Effector memory CD8-positive, alpha-beta T cell (primary cell): ENCODE data around the gene RPL18.

Experiments used
- ATAC-seq: fragments of 150-1000 bp; cut with Tn5 transposase; replicated peaks from 2 replicates; pipeline ENCODE4 v1.10.0; 2021; ENCODE audit warnings: mild to moderate bottlenecking, moderate library complexity
- DNase-seq, 3 experiments: peaks; one replicate each; pipeline ENCODE4 v3.0.0; 2021
- H3K27ac Mint-ChIP-seq, 2 donors: one replicate each; pipeline ENCODE4 v1.8.0; 2022; ENCODE audit warnings: mild to moderate bottlenecking in 2 of 2, mixed read lengths in 2 of 2, moderate library complexity in 2 of 2
- H3K27me3 Mint-ChIP-seq, 2 donors: one replicate each; pipeline ENCODE4 v1.8.0; 2022; ENCODE audit warnings: mixed read lengths in 2 of 2
- H3K36me3 Mint-ChIP-seq: one replicate; pipeline ENCODE4 v1.8.0; 2022; ENCODE audit warnings: mild to moderate bottlenecking, moderate library complexity, mixed read lengths; ENCODE audit not compliant: insufficient read depth
- H3K4me1 Mint-ChIP-seq, 2 donors: one replicate each; pipeline ENCODE4 v1.8.0; 2022; ENCODE audit warnings: low read depth in 2 of 2, mixed read lengths in 2 of 2
- H3K4me3 Mint-ChIP-seq, 2 donors: one replicate each; pipeline ENCODE4 v1.8.0; 2022; ENCODE audit warnings: mild to moderate bottlenecking in 2 of 2, mixed read lengths in 2 of 2, moderate library complexity in 2 of 2
- H3K9me3 Mint-ChIP-seq, 2 donors: one replicate each; pipeline ENCODE4 v1.8.0; 2022; ENCODE audit warnings: mixed read lengths in 2 of 2

Gene RPL18

DNA sequence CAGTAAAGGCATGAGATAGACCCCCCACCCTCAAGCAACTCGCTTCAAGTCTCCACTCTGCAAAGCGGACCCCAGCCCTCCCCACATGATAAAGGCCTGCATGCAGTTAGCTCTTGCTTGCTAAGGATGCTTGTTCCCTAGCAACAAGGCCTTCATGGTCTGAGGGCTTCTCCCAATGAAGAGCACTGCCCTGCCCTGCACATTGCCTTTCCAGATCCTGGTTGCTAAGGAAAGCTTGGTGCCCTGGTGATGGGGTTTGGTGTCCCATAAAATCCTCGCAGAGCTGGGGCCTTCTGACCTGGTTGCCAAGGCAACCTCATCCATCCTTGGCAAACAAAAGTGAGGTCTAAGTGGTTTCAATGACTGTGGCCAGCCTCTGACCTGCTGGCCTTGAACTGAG lies 12.2 kb upstream of the RPL18 start:
- peaks cover 24 to 36% of the 10 kb centered on the region in 2 donors for H3K4me1 Mint-ChIP-seq
- H3K4me3 Mint-ChIP-seq: no peak overlapping the region
- ATAC-seq (no peak), DNase-seq (no peak)
- peaks cover 63% of the 10 kb centered on the region for H3K36me3 Mint-ChIP-seq
- H3K27me3 Mint-ChIP-seq: no peaks in the 10 kb centered on the region
- no peaks in the 10 kb centered on the region for H3K9me3 Mint-ChIP-seq
- no peak overlapping the region for H3K27ac Mint-ChIP-seq

DNA sequence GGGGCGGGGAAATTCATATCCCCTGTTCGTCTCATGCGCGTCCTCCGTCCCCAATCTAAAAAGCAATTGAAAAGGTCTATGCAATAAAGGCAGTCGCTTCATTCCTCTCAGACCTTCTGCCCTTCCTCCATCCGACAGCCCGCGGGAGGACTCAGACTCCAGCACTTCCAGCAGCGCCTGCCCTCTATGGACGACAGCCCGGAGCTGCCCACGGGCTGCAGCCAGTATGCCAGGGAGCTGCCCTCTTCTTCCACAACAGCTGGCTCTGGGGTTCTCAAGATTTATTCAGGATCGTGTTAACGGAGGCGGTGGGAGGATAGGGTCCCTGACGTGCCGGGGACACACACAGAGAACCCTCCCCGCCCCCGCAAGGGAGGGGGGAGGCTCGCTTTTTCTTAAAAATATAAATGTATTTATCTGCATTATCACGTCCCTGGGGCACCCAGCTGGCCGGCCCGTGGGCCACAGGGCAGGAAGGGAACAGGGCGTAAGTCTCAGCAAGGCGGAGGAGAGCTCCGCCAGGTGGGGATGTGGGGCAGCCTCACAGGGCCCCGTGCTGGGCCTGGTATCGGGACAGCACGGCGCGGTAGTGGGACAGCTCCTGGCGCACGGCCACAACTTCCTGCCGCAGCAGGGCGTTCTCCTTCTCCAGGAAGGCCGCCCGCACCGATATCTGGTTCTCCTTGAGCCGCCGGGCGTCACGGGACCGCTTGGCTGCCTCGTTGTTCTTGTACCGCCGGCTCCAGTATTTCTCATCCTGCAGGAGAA lies 11.5 kb upstream of the RPL18 start:
- ATAC-seq: no peak
- H3K27me3 Mint-ChIP-seq: no peaks in the 10 kb centered on the region
- H3K36me3 Mint-ChIP-seq: peaks cover 59% of the 10 kb centered on the region
- peak overlapping the region in 1 of 2 donors; percentile 38 for H3K27ac Mint-ChIP-seq
- H3K4me1 Mint-ChIP-seq: peaks cover 21 to 33% of the 10 kb centered on the region in 2 donors
- H3K9me3 Mint-ChIP-seq: no peaks in the 10 kb centered on the region
- no peak for DNase-seq
- H3K4me3 Mint-ChIP-seq: no peak overlapping the region

DNA sequence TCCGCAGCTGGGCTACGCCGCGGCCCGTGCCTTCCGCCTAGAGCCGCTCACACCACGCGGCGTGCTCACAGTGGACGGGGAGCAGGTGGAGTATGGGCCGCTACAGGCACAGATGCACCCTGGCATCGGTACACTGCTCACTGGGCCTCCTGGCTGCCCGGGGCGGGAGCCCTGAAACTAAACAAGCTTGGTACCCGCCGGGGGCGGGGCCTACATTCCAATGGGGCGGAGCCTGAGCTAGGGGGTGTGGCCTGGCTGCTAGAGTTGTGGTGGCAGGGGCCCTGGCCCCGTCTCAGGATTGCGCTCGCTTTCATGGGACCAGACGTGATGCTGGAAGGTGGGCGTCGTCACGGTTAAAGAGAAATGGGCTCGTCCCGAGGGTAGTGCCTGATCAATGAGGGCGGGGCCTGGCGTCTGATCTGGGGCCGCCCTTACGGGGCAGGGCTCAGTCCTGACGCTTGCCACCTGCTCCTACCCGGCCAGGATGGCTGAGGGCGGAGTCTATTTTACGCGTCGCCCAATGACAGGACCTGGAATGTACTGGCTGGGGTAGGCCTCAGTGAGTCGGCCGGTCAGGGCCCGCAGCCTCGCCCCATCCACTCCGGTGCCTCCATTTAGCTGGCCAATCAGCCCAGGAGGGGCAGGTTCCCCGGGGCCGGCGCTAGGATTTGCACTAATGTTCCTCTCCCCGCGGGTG lies 10.8 kb upstream of the RPL18 start:
- peaks cover 52% of the 10 kb centered on the region for H3K36me3 Mint-ChIP-seq
- peaks cover 20 to 32% of the 10 kb centered on the region in 2 donors for H3K4me1 Mint-ChIP-seq
- peak overlapping the region in 1 of 2 donors; percentile 38 for H3K27ac Mint-ChIP-seq
- no peaks in the 10 kb centered on the region for H3K27me3 Mint-ChIP-seq
- no peak for ATAC-seq
- no peaks in the 10 kb centered on the region for H3K9me3 Mint-ChIP-seq
- DNase-seq: no peak
- no peak overlapping the region for H3K4me3 Mint-ChIP-seq

DNA sequence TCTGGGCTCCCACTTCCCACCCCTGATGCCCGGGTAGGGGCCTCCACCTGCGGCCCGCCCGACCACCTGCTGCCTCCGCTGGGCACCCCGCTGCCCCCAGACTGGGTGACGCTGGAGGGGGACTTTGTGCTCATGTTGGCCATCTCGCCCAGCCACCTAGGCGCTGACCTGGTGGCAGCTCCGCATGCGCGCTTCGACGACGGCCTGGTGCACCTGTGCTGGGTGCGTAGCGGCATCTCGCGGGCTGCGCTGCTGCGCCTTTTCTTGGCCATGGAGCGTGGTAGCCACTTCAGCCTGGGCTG lies 10.3 kb upstream of the RPL18 start:
- Mint-ChIP-seq H3K27me3 (no peaks in the 10 kb centered on the region), H3K27ac (peak overlapping the region in 1 of 2 donors; percentile 38), H3K36me3 (peaks cover 51% of the 10 kb centered on the region), H3K4me3 (no peak overlapping the region), H3K4me1 (peaks cover 20 to 31% of the 10 kb centered on the region in 2 donors), H3K9me3 (no peaks in the 10 kb centered on the region)
- ATAC-seq (no peak), DNase-seq (no peak)

DNA sequence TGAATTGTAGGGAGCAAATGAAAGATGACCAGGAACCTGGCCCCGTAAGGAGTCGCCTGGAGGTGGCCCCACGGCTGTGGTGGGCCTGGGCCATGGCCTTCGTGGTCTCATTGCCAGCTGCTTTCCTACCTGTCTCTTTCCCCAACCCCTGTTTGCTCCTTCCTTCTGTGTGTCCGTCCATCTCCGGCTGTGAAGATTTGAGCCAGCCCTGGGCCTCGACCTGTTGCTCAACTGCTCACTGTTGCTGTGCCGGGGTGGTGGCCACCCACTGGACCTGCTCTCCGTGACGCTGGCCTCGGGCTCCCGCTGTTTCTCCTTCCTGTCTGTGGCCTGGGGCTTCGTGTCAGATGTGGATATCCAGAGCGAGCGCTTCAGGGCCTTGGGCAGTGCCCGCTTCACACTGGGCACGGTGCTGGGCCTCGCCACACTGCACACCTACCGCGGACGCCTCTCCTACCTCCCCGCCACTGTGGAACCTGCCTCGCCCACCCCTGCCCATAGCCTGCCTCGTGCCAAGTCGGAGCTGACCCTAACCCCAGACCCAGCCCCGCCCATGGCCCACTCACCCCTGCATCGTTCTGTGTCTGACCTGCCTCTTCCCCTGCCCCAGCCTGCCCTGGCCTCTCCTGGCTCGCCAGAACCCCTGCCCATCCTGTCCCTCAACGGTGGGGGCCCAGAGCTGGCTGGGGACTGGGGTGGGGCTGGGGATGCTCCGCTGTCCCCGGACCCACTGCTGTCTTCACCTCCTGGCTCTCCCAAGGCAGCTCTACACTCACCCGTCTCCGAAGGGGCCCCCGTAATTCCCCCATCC lies 9.7 kb upstream of the RPL18 start:
- peaks cover 22 to 33% of the 10 kb centered on the region in 2 donors for H3K4me1 Mint-ChIP-seq
- H3K27ac Mint-ChIP-seq: peak overlapping the region in 1 of 2 donors; percentile 32
- no peak for ATAC-seq
- peaks cover 57% of the 10 kb centered on the region for H3K36me3 Mint-ChIP-seq
- no peak overlapping the region for H3K4me3 Mint-ChIP-seq
- no peak for DNase-seq
- H3K9me3 Mint-ChIP-seq: no peaks in the 10 kb centered on the region
- no peaks in the 10 kb centered on the region for H3K27me3 Mint-ChIP-seq

DNA sequence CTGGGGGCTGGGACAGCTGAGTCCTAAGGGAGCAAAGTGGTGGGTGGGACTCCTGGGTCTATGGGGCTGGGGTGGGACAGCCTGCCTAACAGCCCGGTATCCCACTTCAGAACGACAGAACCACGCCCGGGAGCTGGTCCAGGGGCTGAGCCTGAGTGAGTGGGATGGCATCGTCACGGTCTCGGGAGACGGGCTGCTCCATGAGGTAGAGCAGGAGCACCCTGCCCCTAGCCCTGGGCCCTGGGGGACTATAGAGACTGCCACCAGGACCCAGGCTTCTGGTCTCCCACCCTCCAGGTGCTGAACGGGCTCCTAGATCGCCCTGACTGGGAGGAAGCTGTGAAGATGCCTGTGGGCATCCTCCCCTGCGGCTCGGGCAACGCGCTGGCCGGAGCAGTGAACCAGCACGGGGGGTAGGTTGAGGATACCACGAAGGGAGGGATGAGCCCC lies 8.9 kb upstream of the RPL18 start:
- no peak for DNase-seq
- Mint-ChIP-seq H3K27ac (peak overlapping the region in 1 of 2 donors; percentile 80), H3K9me3 (no peaks in the 10 kb centered on the region), H3K36me3 (peaks cover 51% of the 10 kb centered on the region), H3K4me3 (no peak overlapping the region), H3K27me3 (no peaks in the 10 kb centered on the region), H3K4me1 (peaks cover 27 to 36% of the 10 kb centered on the region in 2 donors)
- ATAC-seq: no peak

- Mint-ChIP-seq H3K4me3 (peak overlapping the region; percentile 22 to 34), H3K27ac (peak overlapping the region in 1 of 2 donors; percentile 80), H3K27me3 (no peaks in the 10 kb centered on the region), H3K4me1 (peaks cover 30 to 36% of the 10 kb centered on the region in 2 donors), H3K9me3 (no peaks in the 10 kb centered on the region), H3K36me3 (peaks cover 46% of the 10 kb centered on the region)
- peak; percentile 67 for ATAC-seq
- peak in 1 of 3 experiments; percentile 34 for DNase-seq
These were observed 8.4 kb upstream of the RPL18 start for GRCh38 chr19:48627201-48627864.

GRCh38 chr19:48625891-48626327 lies 6.9 kb upstream of the RPL18 start:
- Mint-ChIP-seq H3K27me3 (no peaks in the 10 kb centered on the region), H3K9me3 (no peaks in the 10 kb centered on the region), H3K36me3 (peaks cover 41% of the 10 kb centered on the region), H3K4me3 (no peak overlapping the region), H3K27ac (peak overlapping the region in 1 of 2 donors; percentile 91), H3K4me1 (peaks cover 31 to 36% of the 10 kb centered on the region in 2 donors)
- ATAC-seq: no peak
- no peak for DNase-seq

DNA sequence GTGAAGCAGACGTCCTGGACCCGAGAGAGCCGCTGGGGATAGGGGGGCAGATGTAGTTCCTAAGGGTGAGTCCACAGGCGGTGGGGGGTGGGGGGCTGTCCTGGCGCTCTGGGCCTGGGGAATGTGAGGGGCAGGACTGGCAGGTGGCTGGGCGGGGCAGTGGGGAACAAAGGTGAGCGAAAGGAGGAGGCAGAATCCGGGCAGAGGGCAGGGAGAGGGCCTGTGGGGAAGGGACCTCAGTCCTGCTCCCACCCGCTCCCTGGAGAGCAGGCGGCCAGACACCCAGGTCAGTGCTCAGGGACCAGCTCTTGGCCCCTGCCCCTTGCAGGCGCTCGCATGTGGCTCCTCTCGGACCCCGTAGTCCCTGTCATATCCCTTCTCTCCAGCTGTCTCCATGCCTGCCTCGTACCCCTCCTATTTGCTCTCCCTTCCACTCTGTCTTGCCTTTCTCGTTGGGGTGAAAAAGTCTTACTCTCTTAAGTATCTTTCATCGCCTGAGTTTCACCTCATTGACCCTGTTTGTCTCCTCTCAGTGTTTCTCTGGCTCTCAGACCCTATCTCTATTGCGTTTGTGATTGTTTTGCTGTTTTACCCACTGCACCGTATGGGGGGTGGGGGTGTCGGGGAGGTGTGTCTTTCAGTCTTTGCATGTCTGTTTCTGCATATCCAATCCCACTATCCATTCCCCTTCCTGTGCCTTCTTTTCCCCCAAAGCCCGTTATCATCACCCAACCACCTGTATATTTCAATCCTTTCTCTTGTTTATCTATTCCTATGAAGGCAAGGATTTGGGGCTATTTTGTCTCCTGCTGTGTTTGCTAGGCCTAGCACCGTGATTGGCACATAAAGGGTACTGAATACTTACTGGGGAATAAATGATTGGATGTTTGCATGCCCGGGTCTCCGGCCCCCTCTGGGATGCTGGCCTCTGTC lies 6.1 kb upstream of the RPL18 start:
- H3K4me3 Mint-ChIP-seq: peak overlapping the region; percentile 3 to 85
- H3K4me1 Mint-ChIP-seq: peaks cover 31 to 36% of the 10 kb centered on the region in 2 donors
- H3K27ac Mint-ChIP-seq: peak overlapping the region; percentile 91 to 98
- no peaks in the 10 kb centered on the region for H3K9me3 Mint-ChIP-seq
- no peak for DNase-seq
- H3K36me3 Mint-ChIP-seq: peaks cover 39% of the 10 kb centered on the region
- H3K27me3 Mint-ChIP-seq: no peaks in the 10 kb centered on the region
- ATAC-seq: no peak

- ATAC-seq (peak; percentile 61), DNase-seq (peak; percentile 83 to 91 (median 89))
- Mint-ChIP-seq H3K4me3 (peak overlapping the region; percentile 85 to 89), H3K36me3 (peaks cover 36% of the 10 kb centered on the region), H3K27me3 (no peaks in the 10 kb centered on the region), H3K27ac (peak overlapping the region; percentile 91 to 98), H3K4me1 (peaks cover 38 to 44% of the 10 kb centered on the region in 2 donors), H3K9me3 (no peaks in the 10 kb centered on the region)
These were observed 5.2 kb upstream of the RPL18 start for GRCh38 chr19:48624067-48624594.

DNA sequence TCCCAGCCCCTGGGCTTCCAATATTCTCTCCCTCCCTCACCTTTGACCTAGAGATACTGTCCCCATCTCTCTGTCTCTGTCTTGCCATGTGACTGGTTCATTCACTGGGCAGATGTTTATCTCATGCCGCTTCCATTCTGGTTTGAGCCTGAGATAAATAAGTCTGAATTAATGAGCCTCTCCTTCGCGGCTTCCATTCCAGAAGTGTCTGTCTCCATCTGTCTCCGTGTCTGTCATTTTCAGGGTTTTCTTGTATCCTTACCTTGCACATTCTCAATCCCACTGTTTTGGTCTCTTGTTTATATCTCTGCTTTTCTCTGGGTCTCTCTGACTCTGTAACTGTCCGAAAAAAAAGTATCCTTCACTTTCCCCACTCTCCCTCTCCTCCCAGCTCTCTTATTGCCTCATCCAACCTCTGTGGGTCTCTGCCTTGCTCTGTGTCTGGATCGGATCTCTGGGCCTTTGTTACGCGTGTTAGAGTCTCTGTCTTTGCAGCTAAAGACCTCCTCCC lies 4.6 kb upstream of the RPL18 start:
- Mint-ChIP-seq H3K4me1 (peaks cover 40 to 43% of the 10 kb centered on the region in 2 donors), H3K9me3 (no peaks in the 10 kb centered on the region)
- DNase-seq: no peak

More for the DNA sequence above, 4.6 kb upstream of the RPL18 start:
- ATAC-seq: no peak
- peak overlapping the region; percentile 85 to 89 for H3K4me3 Mint-ChIP-seq
- peak overlapping the region; percentile 91 to 98 for H3K27ac Mint-ChIP-seq
- H3K36me3 Mint-ChIP-seq: peaks cover 38% of the 10 kb centered on the region
- no peaks in the 10 kb centered on the region for H3K27me3 Mint-ChIP-seq
